WERI-Rb-1 (cell line): ENCODE data around the gene ZNF492.
A peak's percentile ranks its signal among the peaks of the same experiment; 100 is the strongest.

Experiments used
- DNase-seq: peaks from one replicate; pipeline ENCODE4 v3.0.0-alpha.2; 2020
- H3K27ac ChIP-seq: fragments of 250-450 bp; sonication (Bioruptor Pico); 2 replicates; pipeline ENCODE4 v1.5.1; 2020; ENCODE audit warnings: mild to moderate bottlenecking, moderate library complexity
- H3K27me3 ChIP-seq: fragments of 250-450 bp; sonication (Bioruptor Pico); 2 replicates; pipeline ENCODE4 v1.5.1; 2021; ENCODE audit warnings: mild to moderate bottlenecking, low read depth, moderate library complexity; ENCODE audit not compliant: insufficient read depth, severe bottlenecking
- H3K36me3 ChIP-seq: fragments of 250-450 bp; sonication (Bioruptor Pico); 2 replicates; pipeline ENCODE4 v1.5.1; 2020; ENCODE audit warnings: mild to moderate bottlenecking, moderate library complexity
- H3K4me3 ChIP-seq: 2 replicates; pipeline ENCODE4 v1.5.1; 2011; ENCODE audit warnings: low read depth, mild to moderate bottlenecking, control low read depth, low read length
- H3K9me3 ChIP-seq: fragments of 250-450 bp; sonication (Bioruptor Pico); 2 replicates; pipeline ENCODE4 v1.5.1; 2021; ENCODE audit warnings: mild to moderate bottlenecking, moderate library complexity; ENCODE audit not compliant: severe bottlenecking
- CTCF ChIP-seq: IDR thresholded peaks from 2 replicates; pipeline ENCODE4 v1.5.1; 2011; ENCODE audit warnings: low read depth, mild to moderate bottlenecking, control low read depth, inconsistent platforms, low read length

Gene ZNF492

GRCh38 chr19:22602631-22603272, 31.4 kb upstream of the ZNF492 start:
- no peak overlapping the region for H3K4me3 ChIP-seq
- H3K9me3 ChIP-seq: no peaks in the 10 kb centered on the region

GRCh38 chr19:22603518-22604440, 30.3 kb upstream of the ZNF492 start:
- Histone ChIP-seq H3K27ac (no peak overlapping the region), H3K9me3 (no peaks in the 10 kb centered on the region), H3K27me3 (peaks cover 75% of the 10 kb centered on the region), H3K36me3 (no peaks in the 10 kb centered on the region), H3K4me3 (no peak overlapping the region)
- no peak for DNase-seq
- TF ChIP-seq CTCF: 0 out of 2 replicates have a peak, but pooled peaks have one; percentile 2

More at GRCh38 chr19:22602631-22603272, 31.4 kb upstream of the ZNF492 start:
- Histone ChIP-seq H3K27ac (no peak overlapping the region), H3K36me3 (no peaks in the 10 kb centered on the region), H3K27me3 (peaks cover 67% of the 10 kb centered on the region)
- 0 out of 2 replicates have a peak, but pooled peaks have one; percentile 27 for TF ChIP-seq CTCF
- DNase-seq: no peak

- no peaks in the 10 kb centered on the region for H3K9me3 ChIP-seq
- no peak for TF ChIP-seq CTCF
- peaks cover 69% of the 10 kb centered on the region for H3K27me3 ChIP-seq
- no peaks in the 10 kb centered on the region for H3K36me3 ChIP-seq
- no peak for DNase-seq
- H3K4me3 ChIP-seq: no peak overlapping the region
- H3K27ac ChIP-seq: no peak overlapping the region
Observed at GRCh38 chr19:22604571-22605274, 29.4 kb upstream of the ZNF492 start.

GRCh38 chr19:22605275-22606211, 28.6 kb upstream of the ZNF492 start:
- no peak for DNase-seq
- Histone ChIP-seq H3K36me3 (no peaks in the 10 kb centered on the region), H3K9me3 (no peaks in the 10 kb centered on the region), H3K27ac (no peak overlapping the region), H3K4me3 (no peak overlapping the region), H3K27me3 (peaks cover 67% of the 10 kb centered on the region)
- no peak for TF ChIP-seq CTCF

- Histone ChIP-seq H3K9me3 (no peaks in the 10 kb centered on the region), H3K27me3 (peaks cover 62% of the 10 kb centered on the region), H3K4me3 (no peak overlapping the region), H3K27ac (no peak overlapping the region), H3K36me3 (no peaks in the 10 kb centered on the region)
- DNase-seq: no peak
- TF ChIP-seq CTCF: no peak
Observed at GRCh38 chr19:22606212-22606553, 27.9 kb upstream of the ZNF492 start.
